NK-92 (cell line): Measurements from ENCODE around the gene CCDC32.
"Not testable (repeated sequence)": the region's sequence is repeated elsewhere in the genome, so short reads cannot be mapped to it uniquely, and the experiment has no call there.

Experiments used
- DNase-seq: peaks from one replicate; lab custom pipeline; 2025; ENCODE audit not compliant: unreplicated experiment; lab: John Stamatoyannopoulos, UW

CCDC32 gene

DNA sequence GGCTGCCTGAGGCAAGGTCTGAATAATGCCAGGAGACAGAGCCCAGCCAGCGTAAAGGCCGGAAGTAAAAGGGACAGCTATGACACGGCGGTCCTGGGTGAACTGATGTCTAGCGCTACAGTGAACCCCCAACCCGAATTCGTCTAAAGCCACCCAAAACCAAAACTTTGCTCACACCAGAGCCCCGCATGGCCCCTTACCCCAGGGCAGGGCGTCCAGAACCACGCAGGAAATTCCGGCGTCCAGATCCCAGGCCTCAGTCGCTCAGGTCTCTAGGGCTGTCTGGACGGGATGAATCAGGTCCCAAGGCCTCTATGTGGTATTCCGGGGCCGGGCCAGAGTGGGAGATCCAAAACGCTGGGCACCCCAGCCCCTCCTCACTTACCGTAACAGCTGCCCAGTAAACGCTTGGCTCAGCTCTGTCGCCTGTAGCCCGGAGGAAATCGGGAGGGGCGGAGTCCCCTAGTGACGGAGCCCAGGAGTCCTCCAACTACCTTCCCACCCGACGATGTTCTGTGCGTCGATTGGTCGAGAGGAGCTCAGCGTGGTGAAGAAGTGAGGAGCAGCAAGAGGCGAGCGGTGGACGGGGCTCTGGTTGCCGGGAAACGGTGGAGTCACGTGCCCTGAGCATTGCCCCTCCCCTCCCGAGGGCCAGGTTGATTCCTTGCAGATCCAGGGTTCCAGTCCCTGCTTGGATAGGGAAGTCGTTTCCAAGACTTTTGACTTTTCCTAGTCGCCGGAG is at the start of gene CCDC32:
Gene CCDC32 (minus strand): TSS at position 452 of the 742 bp plus-strand sequence. CDS start 2,027 bp downstream, outside the sequence.
- peak; percentile 56 for DNase-seq

- DNase-seq, result no peak
Observed at GRCh38 chr15:40613080-40613479, 48.2 kb upstream of the CCDC32 start.

DNA sequence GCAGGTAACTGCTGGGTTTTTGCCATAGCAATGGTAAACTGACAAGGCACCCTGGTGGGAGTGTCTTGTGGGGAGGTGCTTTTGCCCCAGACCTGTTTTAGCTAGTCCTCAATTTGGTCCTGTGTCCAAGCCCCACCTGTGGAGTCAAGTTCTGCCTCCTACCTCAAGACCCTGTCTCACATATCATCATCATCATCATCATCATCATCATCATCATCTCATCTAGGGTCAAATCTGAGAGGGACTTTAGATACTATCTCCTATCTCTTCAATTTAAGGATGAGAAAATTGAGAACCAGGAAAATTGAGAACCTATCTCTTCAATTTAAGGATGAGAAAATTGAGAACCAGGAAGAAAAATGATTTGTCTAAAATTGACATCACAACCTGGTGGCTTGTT is 39.1 kb upstream of the CCDC32 start:
- DNase-seq, result no peak

GRCh38 chr15:40600956-40601355 is 36.1 kb upstream of the CCDC32 start:
- no peak for DNase-seq

- DNase-seq, result no peak
Observed at GRCh38 chr15:40598672-40599071, 33.8 kb upstream of the CCDC32 start.

DNA sequence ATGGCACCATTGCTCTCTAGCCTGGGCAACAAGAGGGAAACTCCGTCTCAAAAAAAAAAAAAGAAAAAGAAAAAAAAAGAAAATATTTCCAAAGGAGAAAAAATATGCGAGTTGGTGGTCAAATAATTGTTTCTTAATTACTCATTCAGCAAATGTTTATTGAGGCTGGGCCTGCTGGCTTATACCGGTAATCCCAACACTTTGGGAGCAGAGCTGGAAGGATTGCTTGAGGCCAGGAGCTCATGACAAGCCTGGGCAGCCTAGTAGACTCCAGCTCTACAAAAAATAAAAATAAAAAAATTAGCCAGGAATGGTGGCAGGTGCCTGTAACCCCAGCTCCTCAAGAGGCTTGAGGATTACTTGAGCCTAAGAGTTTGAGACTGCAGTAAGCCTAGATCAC is 33.3 kb upstream of the CCDC32 start:
- DNase-seq, result no peak

- DNase-seq, result no peak
Observed at GRCh38 chr15:40597024-40597423, 32.2 kb upstream of the CCDC32 start.

DNA sequence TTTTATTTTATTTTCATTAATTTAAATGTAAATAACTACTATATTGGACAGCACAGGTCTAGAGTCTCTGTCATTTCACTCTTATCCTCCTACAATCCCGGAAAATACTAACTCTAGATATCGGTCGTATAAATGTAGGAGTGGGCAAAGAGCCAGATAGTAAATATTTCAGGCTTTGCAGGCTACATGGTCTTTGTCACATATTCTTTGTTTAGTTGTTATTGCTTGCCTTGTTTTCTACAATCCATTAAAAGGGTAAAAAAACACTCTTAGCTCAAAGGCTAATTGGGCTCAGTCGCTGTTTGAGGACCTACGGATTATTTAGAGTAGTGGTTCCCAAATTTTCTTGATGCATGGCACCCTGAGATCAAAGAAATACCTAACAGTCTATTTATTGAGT is 30.9 kb upstream of the CCDC32 start:
- DNase-seq, result no peak

DNA sequence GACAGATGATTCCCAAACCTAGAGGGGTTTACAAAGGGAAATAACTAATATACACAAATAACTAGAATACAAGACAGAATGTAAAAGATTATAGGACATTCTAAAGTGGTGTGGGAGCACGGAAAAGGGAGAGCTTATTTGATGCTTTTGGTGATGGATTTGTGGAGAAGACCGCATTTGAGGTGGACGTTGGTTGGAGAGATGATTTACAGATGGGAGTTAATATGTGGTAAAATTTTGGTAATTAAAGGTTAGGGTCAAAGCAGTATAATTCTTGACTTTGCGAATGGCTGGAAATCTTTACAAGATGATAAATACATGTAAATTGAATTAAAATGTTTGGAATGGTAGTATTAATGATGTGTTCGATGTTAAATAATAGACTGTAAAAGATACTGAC is 30.4 kb upstream of the CCDC32 start:
- DNase-seq, result no peak

DNA sequence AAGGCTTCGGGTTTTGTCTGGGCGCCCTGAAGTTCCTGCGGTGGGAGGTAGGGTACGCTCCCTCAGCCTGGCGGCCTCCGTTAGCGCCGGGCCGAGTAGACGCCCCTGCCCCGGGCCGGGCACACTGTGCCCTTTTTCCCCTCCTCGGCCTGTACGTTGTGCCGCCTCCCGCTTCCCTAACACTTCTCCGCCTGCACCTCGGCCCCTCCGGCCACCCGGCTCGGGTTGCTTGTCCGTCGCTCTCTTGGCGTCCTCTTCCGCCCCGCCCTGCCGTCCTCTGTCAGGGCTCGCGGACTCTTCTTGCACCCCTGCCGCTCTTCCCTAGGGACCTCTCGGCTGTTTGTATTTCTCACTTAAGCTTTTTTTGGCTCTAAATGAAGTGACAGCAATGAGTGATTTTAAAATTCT is 29.6 kb upstream of the CCDC32 start:
- no peak for DNase-seq

GRCh38 chr15:40593588-40594428 is 29.0 kb upstream of the CCDC32 start, which contains the start of gene KNL1:
Gene KNL1, plus strand, starts transcription at chr15:40594249. Its CDS starts 8,683 bp downstream, at chr15:40602932.
- peak; percentile 41 for DNase-seq

- DNase-seq, result no peak
Observed at GRCh38 chr15:40593165-40593564, 28.3 kb upstream of the CCDC32 start.

- DNase-seq, result no peak
Observed at GRCh38 chr15:40591389-40591788, 26.5 kb upstream of the CCDC32 start.

- DNase-seq, result no peak
Observed at GRCh38 chr15:40590667-40591050, 25.8 kb upstream of the CCDC32 start.

DNA sequence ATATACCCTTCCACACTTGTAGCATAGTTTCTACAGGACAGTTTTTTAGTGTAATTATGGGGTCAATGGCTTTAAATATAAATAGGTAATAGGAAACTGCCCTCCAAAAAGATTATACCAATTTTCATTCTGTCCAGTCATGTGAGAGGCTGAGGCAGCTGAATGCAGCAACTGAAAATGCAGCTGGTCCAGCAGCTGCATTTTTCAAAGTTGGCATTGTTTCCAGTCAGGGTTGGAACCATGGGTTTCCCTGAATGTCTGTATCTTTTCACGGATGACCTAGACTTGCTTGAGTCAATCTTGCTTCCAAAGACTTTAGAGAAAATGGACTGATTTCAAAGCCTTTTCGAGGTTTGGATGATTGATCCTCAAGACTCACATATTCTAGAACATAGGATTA is 19.3 kb upstream of the CCDC32 start:
- no peak for DNase-seq

DNA sequence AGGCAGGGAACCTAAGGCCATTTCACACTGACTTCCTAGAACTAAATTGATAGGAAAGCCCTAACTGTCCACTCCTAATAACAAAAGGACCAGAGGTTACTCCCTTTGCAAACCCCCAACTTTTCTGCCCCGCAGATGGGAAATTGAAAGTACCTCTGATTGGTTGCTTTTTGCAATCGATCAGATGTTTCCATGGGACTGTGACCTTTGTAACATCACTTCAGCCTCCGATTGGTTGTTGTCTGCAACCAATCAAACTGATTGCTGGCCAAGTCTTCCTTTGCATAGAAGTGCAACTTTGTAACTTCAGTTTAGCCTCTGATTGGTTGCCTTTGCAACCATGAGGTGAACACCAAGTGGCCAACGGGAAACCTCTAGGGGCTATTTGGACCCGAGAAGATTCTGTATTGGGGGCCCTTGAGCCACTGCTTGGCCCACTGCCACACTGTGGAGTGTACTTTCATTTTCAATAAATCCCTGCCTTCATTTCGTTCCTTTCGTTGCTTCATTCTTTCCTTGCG is 17.9 kb upstream of the CCDC32 start:
- no peak for DNase-seq

DNA sequence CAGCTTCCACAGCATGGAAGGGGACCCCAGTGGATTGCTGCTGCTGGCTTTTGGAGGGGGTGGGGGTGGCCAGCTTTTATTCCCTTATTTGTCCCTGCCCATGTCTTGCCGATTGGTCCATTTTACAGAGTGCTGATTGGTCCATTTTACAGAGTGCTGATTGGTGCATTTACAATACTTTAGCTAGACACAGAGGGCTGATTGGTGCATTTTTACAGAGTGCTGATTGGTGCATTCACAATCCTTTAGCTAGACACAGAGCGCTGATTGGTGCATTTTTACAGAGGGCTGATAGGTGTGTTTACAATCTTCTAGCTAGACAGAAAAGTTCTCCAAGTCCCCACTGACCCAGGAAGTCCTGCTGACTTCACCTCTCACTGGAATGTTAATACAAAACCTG is 17.0 kb upstream of the CCDC32 start:
- DNase-seq, result not testable (repeated sequence)

DNA sequence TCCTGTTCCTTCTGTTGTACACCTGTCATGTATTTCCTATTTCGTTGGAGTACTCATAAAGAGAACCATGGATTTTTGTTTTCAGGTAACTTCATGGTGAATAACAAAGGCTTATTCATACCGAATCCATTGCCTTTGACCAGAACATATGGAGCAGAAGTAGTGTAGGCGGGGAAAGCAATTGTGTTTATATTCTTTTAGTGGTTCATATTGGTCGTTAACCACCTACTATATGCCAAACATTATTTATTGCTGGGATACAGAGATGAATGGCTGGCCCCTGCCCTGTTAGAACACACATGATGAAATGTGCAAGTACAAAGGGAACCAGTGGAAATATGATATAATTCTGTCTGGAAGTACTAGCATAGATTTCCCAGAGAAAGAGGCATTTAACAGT is 14.1 kb upstream of the CCDC32 start:
- no peak for DNase-seq

- DNase-seq, result not testable (repeated sequence)
Observed at GRCh38 chr15:40576914-40577313, 12.1 kb upstream of the CCDC32 start.

DNA sequence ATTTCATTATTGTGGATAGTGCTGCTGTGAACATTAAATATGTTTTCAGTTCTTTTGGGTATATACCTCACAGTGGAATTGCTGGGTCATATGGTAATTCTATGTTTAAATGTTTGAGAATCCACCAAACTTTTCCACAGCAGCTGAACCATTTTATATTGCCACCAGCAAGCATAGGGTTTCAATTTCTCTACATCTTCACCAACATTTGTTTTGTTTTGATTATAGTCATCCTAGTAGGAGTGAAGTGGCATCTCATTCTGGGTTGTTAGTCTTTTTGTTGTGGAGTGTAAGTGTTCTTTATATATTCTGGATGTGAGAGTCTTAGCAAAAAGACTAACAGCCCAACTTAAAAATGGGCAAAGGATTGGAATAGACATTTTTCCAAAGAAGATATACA is 10.3 kb upstream of the CCDC32 start:
- no peak for DNase-seq

GRCh38 chr15:40569129-40569953 is 4.5 kb upstream of the CCDC32 start, which contains the start of gene RPUSD2:
Gene RPUSD2, plus strand, starts transcription at chr15:40569299. Its CDS starts 39 bp downstream, at chr15:40569338.
- DNase-seq, result peak; percentile 57
